ENCODE results near the gene GPR146.

DNA sequence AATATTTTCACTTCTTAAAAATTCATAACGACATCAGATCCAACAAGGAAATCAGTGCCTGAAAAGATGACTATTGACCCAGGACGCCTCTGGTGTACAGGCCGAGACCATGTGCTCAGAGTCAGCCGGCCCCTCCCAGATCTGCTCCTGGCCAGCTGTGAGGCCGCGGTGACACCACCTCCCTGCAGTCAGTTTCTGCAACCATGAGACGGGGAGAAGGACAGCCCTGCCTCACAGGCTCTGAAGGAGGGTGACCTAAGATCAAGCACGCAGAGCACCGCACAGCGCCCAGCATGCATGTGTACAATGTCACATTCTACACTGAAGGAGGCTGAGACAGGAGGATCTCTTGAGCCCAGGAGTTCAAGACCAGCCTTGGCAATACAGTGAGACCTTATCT lies 40.9 kb downstream of the GPR146 start:
- TF ChIP-seq, protein P1, sequence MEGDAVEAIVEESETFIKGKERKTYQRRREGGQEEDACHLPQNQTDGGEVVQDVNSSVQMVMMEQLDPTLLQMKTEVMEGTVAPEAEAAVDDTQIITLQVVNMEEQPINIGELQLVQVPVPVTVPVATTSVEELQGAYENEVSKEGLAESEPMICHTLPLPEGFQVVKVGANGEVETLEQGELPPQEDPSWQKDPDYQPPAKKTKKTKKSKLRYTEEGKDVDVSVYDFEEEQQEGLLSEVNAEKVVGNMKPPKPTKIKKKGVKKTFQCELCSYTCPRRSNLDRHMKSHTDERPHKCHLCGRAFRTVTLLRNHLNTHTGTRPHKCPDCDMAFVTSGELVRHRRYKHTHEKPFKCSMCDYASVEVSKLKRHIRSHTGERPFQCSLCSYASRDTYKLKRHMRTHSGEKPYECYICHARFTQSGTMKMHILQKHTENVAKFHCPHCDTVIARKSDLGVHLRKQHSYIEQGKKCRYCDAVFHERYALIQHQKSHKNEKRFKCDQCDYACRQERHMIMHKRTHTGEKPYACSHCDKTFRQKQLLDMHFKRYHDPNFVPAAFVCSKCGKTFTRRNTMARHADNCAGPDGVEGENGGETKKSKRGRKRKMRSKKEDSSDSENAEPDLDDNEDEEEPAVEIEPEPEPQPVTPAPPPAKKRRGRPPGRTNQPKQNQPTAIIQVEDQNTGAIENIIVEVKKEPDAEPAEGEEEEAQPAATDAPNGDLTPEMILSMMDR (IDR thresholded peaks at IDR 0.05; ENCODE audit: insufficient read depth, low read length, poor library complexity, severe bottlenecking), result no peak
- no peak for TF ChIP-seq EZH2phosphoT487 (conservative IDR thresholded peaks at IDR 0.05; ENCODE audit: low read length)
